Measurements from ENCODE around the gene CD38. TPM values are rescaled to one million over a fixed set of nuclear protein-coding genes. Genes with fewer than 3 reads are reported as not detected.

The CD38 gene
- total and polyA plus RNA-seq, 2 of the 13 experiments (the other 11 are each of a cell fraction or from before 2014, with no cell fraction given) = not detected

DNA sequence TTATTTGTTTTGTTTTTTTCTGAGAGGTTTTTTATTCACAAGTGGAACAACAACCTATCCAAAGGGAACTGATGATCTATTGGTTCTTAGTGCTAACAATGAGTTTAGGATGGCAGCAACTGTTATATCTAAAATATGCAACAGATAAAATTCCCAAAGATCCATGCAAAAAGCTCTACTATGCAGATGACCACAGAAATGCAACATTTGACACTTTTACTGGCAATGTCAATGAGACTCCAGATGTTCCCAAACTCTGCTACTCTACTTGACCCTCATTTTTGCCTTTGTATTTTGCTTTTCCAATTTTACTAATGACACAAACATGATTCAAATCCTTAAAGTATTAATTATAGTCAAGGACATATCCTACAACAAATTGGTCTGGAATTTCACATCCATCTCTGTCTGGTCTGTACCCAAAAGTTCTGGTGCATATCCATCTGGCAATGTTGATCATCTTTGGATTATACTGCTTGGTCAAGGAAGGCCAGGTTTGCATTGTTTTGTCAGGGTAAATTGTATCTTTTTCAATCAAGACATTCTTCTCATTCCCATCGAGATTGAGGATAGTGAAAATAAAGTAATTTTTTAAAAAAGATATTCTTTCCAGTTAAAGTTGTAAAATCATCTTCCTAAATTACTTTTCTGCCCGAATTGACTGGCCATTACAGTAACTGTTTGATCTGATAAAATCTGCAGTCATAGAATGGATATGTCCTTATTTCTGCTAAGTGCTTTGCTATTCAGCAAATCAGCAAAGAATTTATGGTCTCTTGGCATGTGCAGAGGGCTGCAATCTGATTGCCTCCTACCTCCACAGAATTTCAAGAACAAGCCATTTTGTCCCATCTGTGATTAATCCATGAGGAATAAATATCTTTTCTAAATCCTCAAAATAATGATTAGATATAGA lies 86.8 kb downstream of the CD38 start:
- Histone ChIP-seq H4K20me1 (ENCODE audit: insufficient read depth, low read length) (no peaks in the 10 kb centered on the region), H3K4me3 (replicated peaks in 1 of 3; ENCODE audit: insufficient read depth in 1 of 3, low read depth in 2 of 3, low read length in 3 of 3) (no peak overlapping the region), H3K4me1 (ENCODE audit: insufficient read depth, low read length) (no peaks in the 10 kb centered on the region), H3K27me3 (ENCODE audit: control insufficient read depth in 1 of 2, insufficient read depth in 2 of 2, low read length in 2 of 2) (no peaks in the 10 kb centered on the region), H3K4me2 (ENCODE audit: low read depth, low read length) (no peak overlapping the region), H3K36me3 (replicated peaks in 1 of 2; ENCODE audit: control insufficient read depth in 1 of 2, insufficient read depth in 2 of 2, low read length in 2 of 2) (no peaks in the 10 kb centered on the region), H3K9ac (ENCODE audit: insufficient read depth, low read depth, low read length) (no peak overlapping the region), H3K9me3 (ENCODE audit: low read length) (no peaks in the 10 kb centered on the region), H3K27ac (ENCODE audit: extremely low read length, insufficient read depth, low read length) (no peak overlapping the region), H3K79me2 (ENCODE audit: insufficient read depth, low read length) (no peaks in the 10 kb centered on the region), H2AFZ (ENCODE audit: low read length) (no peak overlapping the region)
- intact Hi-C loops (cut with micrococcal nuclease; ENCODE audit: unreplicated experiment) = no loop called here
- ATAC-seq (no peak), DNase-seq (ENCODE audit: low spot score) (no peak), FAIRE-seq (no peak)
- in situ Hi-C loops (cut with HindIII; ENCODE audit: extremely low pct_ligation_motif_present, low pct_unique_long_range_greater_than_20kb) = no loop called here
- POLR2A ChIA-PET = no interaction called here
- 1% methylated on average over 2 of the region's 2 CpGs for WGBS (ENCODE audit: low lambda C conversion rate)
- CTCF ChIA-PET (ENCODE audit: low intra/inter-chr PET ratio, low total read pairs) = no interaction called here
- no peak for TF ChIP-seq RARG (CRISPR knock-in tag; IDR thresholded peaks at IDR 0.05; ENCODE audit: low read depth)
- TF ChIP-seq, protein P1, sequence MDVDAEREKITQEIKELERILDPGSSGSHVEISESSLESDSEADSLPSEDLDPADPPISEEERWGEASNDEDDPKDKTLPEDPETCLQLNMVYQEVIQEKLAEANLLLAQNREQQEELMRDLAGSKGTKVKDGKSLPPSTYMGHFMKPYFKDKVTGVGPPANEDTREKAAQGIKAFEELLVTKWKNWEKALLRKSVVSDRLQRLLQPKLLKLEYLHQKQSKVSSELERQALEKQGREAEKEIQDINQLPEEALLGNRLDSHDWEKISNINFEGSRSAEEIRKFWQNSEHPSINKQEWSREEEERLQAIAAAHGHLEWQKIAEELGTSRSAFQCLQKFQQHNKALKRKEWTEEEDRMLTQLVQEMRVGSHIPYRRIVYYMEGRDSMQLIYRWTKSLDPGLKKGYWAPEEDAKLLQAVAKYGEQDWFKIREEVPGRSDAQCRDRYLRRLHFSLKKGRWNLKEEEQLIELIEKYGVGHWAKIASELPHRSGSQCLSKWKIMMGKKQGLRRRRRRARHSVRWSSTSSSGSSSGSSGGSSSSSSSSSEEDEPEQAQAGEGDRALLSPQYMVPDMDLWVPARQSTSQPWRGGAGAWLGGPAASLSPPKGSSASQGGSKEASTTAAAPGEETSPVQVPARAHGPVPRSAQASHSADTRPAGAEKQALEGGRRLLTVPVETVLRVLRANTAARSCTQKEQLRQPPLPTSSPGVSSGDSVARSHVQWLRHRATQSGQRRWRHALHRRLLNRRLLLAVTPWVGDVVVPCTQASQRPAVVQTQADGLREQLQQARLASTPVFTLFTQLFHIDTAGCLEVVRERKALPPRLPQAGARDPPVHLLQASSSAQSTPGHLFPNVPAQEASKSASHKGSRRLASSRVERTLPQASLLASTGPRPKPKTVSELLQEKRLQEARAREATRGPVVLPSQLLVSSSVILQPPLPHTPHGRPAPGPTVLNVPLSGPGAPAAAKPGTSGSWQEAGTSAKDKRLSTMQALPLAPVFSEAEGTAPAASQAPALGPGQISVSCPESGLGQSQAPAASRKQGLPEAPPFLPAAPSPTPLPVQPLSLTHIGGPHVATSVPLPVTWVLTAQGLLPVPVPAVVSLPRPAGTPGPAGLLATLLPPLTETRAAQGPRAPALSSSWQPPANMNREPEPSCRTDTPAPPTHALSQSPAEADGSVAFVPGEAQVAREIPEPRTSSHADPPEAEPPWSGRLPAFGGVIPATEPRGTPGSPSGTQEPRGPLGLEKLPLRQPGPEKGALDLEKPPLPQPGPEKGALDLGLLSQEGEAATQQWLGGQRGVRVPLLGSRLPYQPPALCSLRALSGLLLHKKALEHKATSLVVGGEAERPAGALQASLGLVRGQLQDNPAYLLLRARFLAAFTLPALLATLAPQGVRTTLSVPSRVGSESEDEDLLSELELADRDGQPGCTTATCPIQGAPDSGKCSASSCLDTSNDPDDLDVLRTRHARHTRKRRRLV (CRISPR knock-in tag; IDR thresholded peaks at IDR 0.05) = no peak
- TF ChIP-seq NR2F2 (IDR thresholded peaks at IDR 0.05; ENCODE audit: borderline replicate concordance, low read depth) = no peak
- no peak for TF ChIP-seq TAF15 (IDR thresholded peaks at IDR 0.05; ENCODE audit: low read depth, low read length, poor library complexity, severe bottlenecking)
- TF ChIP-seq, protein P2, sequence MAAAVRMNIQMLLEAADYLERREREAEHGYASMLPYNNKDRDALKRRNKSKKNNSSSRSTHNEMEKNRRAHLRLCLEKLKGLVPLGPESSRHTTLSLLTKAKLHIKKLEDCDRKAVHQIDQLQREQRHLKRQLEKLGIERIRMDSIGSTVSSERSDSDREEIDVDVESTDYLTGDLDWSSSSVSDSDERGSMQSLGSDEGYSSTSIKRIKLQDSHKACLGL (CRISPR knock-in tag; IDR thresholded peaks at IDR 0.05) = no peak
- TF ChIP-seq ZNF333 (CRISPR knock-in tag; IDR thresholded peaks at IDR 0.05; ENCODE audit: borderline replicate concordance) = no peak
- no peak for TF ChIP-seq ZNF143 (CRISPR knock-in tag; IDR thresholded peaks at IDR 0.05)
- TF ChIP-seq ZBTB38 (CRISPR knock-in tag; IDR thresholded peaks at IDR 0.05) = no peak
- TF ChIP-seq, protein P3, sequence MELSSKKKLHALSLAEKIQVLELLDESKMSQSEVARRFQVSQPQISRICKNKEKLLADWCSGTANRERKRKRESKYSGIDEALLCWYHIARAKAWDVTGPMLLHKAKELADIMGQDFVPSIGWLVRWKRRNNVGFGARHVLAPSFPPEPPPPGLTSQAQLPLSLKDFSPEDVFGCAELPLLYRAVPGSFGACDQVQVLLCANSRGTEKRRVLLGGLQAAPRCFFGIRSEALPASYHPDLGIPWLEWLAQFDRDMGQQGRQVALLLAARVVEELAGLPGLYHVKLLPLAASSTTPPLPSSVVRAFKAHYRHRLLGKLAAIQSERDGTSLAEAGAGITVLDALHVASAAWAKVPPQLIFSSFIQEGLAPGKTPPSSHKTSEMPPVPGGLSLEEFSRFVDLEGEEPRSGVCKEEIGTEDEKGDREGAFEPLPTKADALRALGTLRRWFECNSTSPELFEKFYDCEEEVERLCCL (CRISPR knock-in tag; IDR thresholded peaks at IDR 0.05; ENCODE audit: borderline replicate concordance) = no peak
- TF ChIP-seq, protein P4, sequence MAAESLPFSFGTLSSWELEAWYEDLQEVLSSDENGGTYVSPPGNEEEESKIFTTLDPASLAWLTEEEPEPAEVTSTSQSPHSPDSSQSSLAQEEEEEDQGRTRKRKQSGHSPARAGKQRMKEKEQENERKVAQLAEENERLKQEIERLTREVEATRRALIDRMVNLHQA (CRISPR knock-in tag; IDR thresholded peaks at IDR 0.05) = no peak
- TF ChIP-seq ZNF709 (CRISPR knock-in tag; IDR thresholded peaks at IDR 0.05) = no peak
- TF ChIP-seq ZFP36 (IDR thresholded peaks at IDR 0.05; ENCODE audit: borderline replicate concordance, low read depth, low read length, partially characterized antibody) = no peak
- no TSS peak for BruUV-seq (replicated peaks)
